Psoas muscle (tissue), 8 donors: ENCODE measurements around the gene STON1. TPM values are rescaled to one million over a fixed set of nuclear protein-coding genes. Genes with fewer than 3 reads are reported as not detected.

Experiments
- ATAC-seq, 4 donors: fragments of 200-7000 bp; cut with Tn5 transposase; one replicate each; pipeline ENCODE4 v1.9.1; 2020; ENCODE audit warnings: moderate library complexity in 3 of 4, mild to moderate bottlenecking in 2 of 4
- DNase-seq, 2 donors: peaks; one replicate each; pipeline ENCODE4 v3.0.0-alpha.2; 2020
- H3K27ac ChIP-seq: fragments of 200-600 bp; one replicate; pipeline ENCODE4 v1.8.0; 2022
- H3K27me3 ChIP-seq, 3 donors: fragments of 200-600 bp in 1 of 3; one replicate each; pipeline versions ENCODE4 v1.6.1 to v1.8.0; 2013 to 2022; ENCODE audit warnings: low read length in 2 of 3, mild to moderate bottlenecking in 2 of 3, moderate library complexity in 1 of 3; ENCODE audit not compliant: insufficient read depth in 3 of 3
- H3K36me3 ChIP-seq, 2 donors: fragments of 200-600 bp in 1 of 2; one replicate each; pipeline versions ENCODE4 v1.6.1 to v1.8.0; 2013 to 2022; ENCODE audit warnings: low read depth in 1 of 2, mild to moderate bottlenecking in 1 of 2, moderate library complexity in 1 of 2; ENCODE audit not compliant: insufficient read depth in 1 of 2
- H3K4me1 ChIP-seq: fragments of 200-600 bp; one replicate; pipeline ENCODE4 v1.8.0; 2022
- H3K4me3 ChIP-seq: fragments of 200-600 bp; one replicate; pipeline ENCODE4 v1.8.0; 2022; ENCODE audit warnings: mild to moderate bottlenecking
- H3K9me3 ChIP-seq: fragments of 200-600 bp; one replicate; pipeline ENCODE4 v1.8.0; 2022
- WGBS, 3 donors: extraction: QIAGEN DNeasy Blood & Tissue Kit; methylation state at CpG; one replicate each; pipeline versions ENCODE4 v1.1.6 to v1.1.7; 2013; 5-methylcytosine and 5-hydroxymethylcytosine counted together
- intact Hi-C, 2 donors: fragments of 100-400 bp; cut with DNase I; formaldehyde crosslinking; loops; one replicate each; pipeline versions ENCODE4 v1.11.0 to v1.14.2; 2022
- polyA plus RNA-seq, 3 donors: library from polyadenylated mRNA; stranded (reverse); fragments of 200-250 nt; gene quantifications; one replicate each; pipeline ENCODE4 v1.2.3, GENCODE V29; 2013
- total RNA-seq, 4 donors: library from RNA; stranded (reverse); fragmentation: NEBNext Ultra II Directional in 2 of 4; extraction: Animal tissue kit (Norgen Biotek cat#: 25700) in 2 of 4; gene quantifications; one replicate each; pipeline versions ENCODE4 v1.2.1 to v1.2.4, GENCODE V29; 2021 to 2023
- TF ChIP-seq, protein P1 (sequence below): fragments of 200-600 bp; IDR thresholded peaks from one replicate; pipeline ENCODE4 v1.8.0; 2022; ENCODE audit warnings: antibody characterized with exemption
- donor health status: healthy with polysubstance abuse.
- donor health status: DM: no; HTN: no; CAD: no; lungs with moderate emphysema.
- donor health status: Bipolar disorder and iron deficiency.
- donor health status: healthy.
- donor health status: DM: yes; HTN: yes; CAD: no.
- donor health status: DM: no; HTN: no; CAD: no.
- donor health status: DM: no; HTN: no; CAD: no.
- donor health status: DM: yes; HTN: yes; CAD: no.

STON1 gene
- total and polyA plus RNA-seq, 7 donors: 0.98 to 5.6 (median 1.8) TPM

DNA sequence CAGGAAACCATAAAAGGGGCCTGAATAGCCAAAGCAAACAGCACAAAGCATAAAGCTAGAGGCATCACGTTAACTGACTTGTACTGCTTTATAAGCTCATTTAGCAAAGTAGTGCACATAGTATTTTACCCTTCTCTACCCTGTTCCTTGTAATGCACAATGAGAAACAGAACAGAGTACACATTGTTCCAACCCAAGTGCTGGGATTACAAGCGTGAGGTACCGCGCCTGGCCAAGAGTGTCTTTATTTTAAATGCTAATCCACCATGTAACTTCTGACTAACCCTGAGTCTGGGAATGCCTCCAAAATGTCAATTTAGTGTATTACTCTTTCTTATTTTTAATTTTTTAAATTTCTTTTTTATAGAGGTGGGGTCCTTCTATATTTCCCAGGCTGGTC lies 46.4 kb upstream of the STON1 start:
- ATAC-seq: no peak
- TF ChIP-seq, protein P1, sequence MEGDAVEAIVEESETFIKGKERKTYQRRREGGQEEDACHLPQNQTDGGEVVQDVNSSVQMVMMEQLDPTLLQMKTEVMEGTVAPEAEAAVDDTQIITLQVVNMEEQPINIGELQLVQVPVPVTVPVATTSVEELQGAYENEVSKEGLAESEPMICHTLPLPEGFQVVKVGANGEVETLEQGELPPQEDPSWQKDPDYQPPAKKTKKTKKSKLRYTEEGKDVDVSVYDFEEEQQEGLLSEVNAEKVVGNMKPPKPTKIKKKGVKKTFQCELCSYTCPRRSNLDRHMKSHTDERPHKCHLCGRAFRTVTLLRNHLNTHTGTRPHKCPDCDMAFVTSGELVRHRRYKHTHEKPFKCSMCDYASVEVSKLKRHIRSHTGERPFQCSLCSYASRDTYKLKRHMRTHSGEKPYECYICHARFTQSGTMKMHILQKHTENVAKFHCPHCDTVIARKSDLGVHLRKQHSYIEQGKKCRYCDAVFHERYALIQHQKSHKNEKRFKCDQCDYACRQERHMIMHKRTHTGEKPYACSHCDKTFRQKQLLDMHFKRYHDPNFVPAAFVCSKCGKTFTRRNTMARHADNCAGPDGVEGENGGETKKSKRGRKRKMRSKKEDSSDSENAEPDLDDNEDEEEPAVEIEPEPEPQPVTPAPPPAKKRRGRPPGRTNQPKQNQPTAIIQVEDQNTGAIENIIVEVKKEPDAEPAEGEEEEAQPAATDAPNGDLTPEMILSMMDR: no peak
- no peak overlapping the region for H3K27ac ChIP-seq
- no peaks in the 10 kb centered on the region for H3K27me3 ChIP-seq
- no peak overlapping the region for H3K4me3 ChIP-seq
- DNase-seq: no peak
- no peaks in the 10 kb centered on the region for H3K4me1 ChIP-seq
- H3K9me3 ChIP-seq: no peaks in the 10 kb centered on the region
- intact Hi-C loops: no loop called here
- 67 to 81% (median 70%) methylated on average over 4 of the region's 4 CpGs for whole genome bisulfite sequencing, 3 donors
- peaks cover 10 to 54% of the 10 kb centered on the region in 2 donors for H3K36me3 ChIP-seq

DNA sequence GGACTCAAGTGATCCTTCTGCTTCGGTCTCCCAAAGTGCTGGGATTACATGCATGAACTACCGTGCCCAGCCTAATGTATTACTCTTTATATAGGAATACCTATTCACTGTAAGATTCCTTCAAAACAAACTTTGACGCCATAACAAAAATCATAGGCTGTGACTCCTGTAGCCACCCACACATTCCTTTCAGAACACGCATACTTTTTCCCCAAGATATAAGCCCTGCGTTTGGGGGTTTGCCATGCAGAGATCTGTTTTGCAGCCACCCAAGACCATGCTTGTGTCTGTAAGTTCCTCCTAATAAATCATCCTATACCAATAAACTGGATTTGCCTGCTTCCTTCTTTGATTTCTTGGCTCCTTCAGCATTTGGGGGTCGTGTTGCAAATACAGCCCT lies 46.0 kb upstream of the STON1 start:
- TF ChIP-seq, protein P1: no peak
- no peak overlapping the region for H3K27ac ChIP-seq
- H3K36me3 ChIP-seq: peaks cover 10 to 54% of the 10 kb centered on the region in 2 donors
- ATAC-seq (no peak), DNase-seq (no peak)
- H3K9me3 ChIP-seq: no peaks in the 10 kb centered on the region
- no peaks in the 10 kb centered on the region for H3K27me3 ChIP-seq
- WGBS, 3 donors: 75 to 76% (median 76%) methylated on average over 6 of the region's 6 CpGs
- H3K4me3 ChIP-seq: no peak overlapping the region
- H3K4me1 ChIP-seq: no peaks in the 10 kb centered on the region
- intact Hi-C loops: no loop called here

DNA sequence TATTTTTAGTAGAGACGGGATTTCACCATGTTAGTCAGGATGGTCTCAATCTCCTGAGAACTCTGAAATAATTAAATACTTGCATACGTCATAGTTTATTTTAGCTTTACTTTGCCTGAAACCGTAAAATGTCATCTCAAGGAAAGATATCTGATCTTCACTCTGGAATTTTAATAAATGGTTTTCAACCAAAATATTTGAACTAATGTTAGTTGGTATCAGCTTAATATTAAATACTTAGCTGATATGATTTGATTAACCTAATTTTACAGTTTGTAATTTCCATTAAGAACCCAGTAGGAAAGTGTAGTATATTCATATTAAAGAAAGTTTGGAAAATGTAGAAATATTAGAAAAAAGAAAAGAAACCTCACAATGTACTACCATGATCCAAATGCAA lies 41.4 kb upstream of the STON1 start:
- peaks cover 4 to 40% of the 10 kb centered on the region in 2 donors for H3K36me3 ChIP-seq
- no peak overlapping the region for H3K27ac ChIP-seq
- DNase-seq (no peak), ATAC-seq (no peak)
- no peak overlapping the region for H3K4me3 ChIP-seq
- TF ChIP-seq, protein P1: no peak
- no peaks in the 10 kb centered on the region for H3K4me1 ChIP-seq
- intact Hi-C loops: no loop called here
- H3K27me3 ChIP-seq: no peaks in the 10 kb centered on the region
- 95 to 99% (median 97%) methylated on average over 3 of the region's 3 CpGs for WGBS, 3 donors
- H3K9me3 ChIP-seq: no peaks in the 10 kb centered on the region

GRCh38 chr2:48496849-48497248 lies 33.1 kb upstream of the STON1 start:
- ATAC-seq: no peak
- intact Hi-C loops: no loop called here
- 87 to 88% (median 88%) methylated on average over 2 of the region's 2 CpGs for WGBS, 3 donors
- no peak overlapping the region for H3K27ac ChIP-seq
- TF ChIP-seq, protein P1: no peak
- H3K36me3 ChIP-seq: peaks cover 3 to 50% of the 10 kb centered on the region in 2 donors
- no peaks in the 10 kb centered on the region for H3K9me3 ChIP-seq
- H3K4me1 ChIP-seq: no peaks in the 10 kb centered on the region
- no peak for DNase-seq
- no peaks in the 10 kb centered on the region for H3K27me3 ChIP-seq
- H3K4me3 ChIP-seq: no peak overlapping the region

DNA sequence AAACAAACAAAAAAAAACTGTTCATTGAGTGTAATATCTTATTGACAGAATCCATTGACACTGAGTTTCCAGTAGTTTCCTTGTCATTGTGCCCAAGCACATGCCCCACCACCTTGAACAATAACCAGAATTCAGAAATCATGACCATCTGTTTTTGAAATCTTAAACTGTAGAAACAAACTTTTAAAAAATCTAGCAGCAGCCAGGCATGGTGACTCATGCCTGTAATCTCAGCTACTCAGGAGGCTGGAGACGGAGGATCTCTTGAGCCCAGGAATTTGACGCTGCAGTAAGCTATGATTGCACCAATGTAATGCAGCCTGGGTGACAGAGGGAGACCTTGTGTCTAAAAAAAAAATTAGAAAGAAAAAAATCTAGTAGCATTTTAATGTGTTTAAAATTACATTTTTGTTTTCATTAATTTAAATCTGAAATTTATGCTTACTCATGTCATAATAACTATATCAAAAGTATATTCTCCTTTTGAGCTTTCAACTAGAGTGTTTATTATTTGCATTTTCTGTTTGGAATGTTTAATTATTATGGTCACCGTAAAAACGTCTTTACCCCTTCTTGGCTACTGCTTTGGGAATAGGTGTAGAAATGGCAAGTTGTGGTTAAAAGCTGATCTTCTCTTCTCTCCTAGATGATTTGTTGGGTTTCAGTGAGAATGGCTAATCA lies 25.2 kb upstream of the STON1 start:
- peaks cover 6 to 68% of the 10 kb centered on the region in 2 donors for H3K36me3 ChIP-seq
- 73 to 82% (median 78%) methylated on average over 4 of the region's 4 CpGs for WGBS, 3 donors
- TF ChIP-seq, protein P1: no peak

More for the DNA sequence above, 25.2 kb upstream of the STON1 start:
- DNase-seq (no peak), ATAC-seq (no peak)
- intact Hi-C loops: no loop called here
- H3K9me3 ChIP-seq: no peaks in the 10 kb centered on the region
- no peak overlapping the region for H3K4me3 ChIP-seq
- no peaks in the 10 kb centered on the region for H3K27me3 ChIP-seq
- H3K27ac ChIP-seq: no peak overlapping the region
- no peaks in the 10 kb centered on the region for H3K4me1 ChIP-seq
